ENCODE results near the gene ZBTB42. TPM values are rescaled to one million over a fixed set of nuclear protein-coding genes. Genes with fewer than 3 reads are reported as not detected.
A peak's percentile ranks its signal among the peaks of the same experiment; 100 is the strongest.

Gene ZBTB42
- total and polyA plus RNA-seq, 2 of the 13 experiments (the other 11 are each of a cell fraction or from before 2014, with no cell fraction given), result 2.8 to 4.2 TPM

GRCh38 chr14:104754213-104754851, 46.6 kb upstream of the ZBTB42 start (continued):
- TF ChIP-seq LRRFIP1 (CRISPR knock-in tag; conservative IDR thresholded peaks at IDR 0.05) (no peak), ZNF275 (CRISPR knock-in tag; IDR thresholded peaks at IDR 0.05; ENCODE audit: borderline replicate concordance) (no peak), MAX (IDR thresholded peaks at IDR 0.05) (peak; percentile 72), SIN3A (IDR thresholded peaks at IDR 0.05; ENCODE audit: borderline replicate concordance, low read depth, low read length) (peak; percentile 15; the same call in 1 of the 2 replicates), TFAP4 (IDR thresholded peaks at IDR 0.05; ENCODE audit: borderline replicate concordance, low read depth) (peak; percentile 88), MTF2 (CRISPR knock-in tag; IDR thresholded peaks at IDR 0.05; ENCODE audit: borderline replicate concordance) (no peak), RARA (CRISPR knock-in tag; IDR thresholded peaks at IDR 0.05) (0 out of 2 replicates have a peak, but pooled peaks have one; percentile 35), MBD4 (IDR thresholded peaks at IDR 0.05; ENCODE audit: borderline replicate concordance, low read length) (no peak; the same call in 1 of the 2 replicates), SUZ12 (IDR thresholded peaks at IDR 0.05; ENCODE audit: low read depth, low read length) (no peak), NKX3-1 (CRISPR knock-in tag; IDR thresholded peaks at IDR 0.05) (no peak), KLF16 (CRISPR knock-in tag; IDR thresholded peaks at IDR 0.05) (no peak), KLF11 (CRISPR knock-in tag; IDR thresholded peaks at IDR 0.05) (no peak), RNF219 (CRISPR knock-in tag; IDR thresholded peaks at IDR 0.05) (no peak), GMEB1 (CRISPR knock-in tag; IDR thresholded peaks at IDR 0.05; ENCODE audit: borderline replicate concordance) (no peak), TFDP1 (CRISPR knock-in tag; IDR thresholded peaks at IDR 0.05; ENCODE audit: borderline replicate concordance) (no peak), KMT2A (CRISPR knock-in tag; IDR thresholded peaks at IDR 0.05) (no peak), CBX1 (IDR thresholded peaks at IDR 0.05; ENCODE audit: low read depth) (peak; percentile 32), TEAD2 (CRISPR knock-in tag; IDR thresholded peaks at IDR 0.05) (no peak), MEIS1 (CRISPR knock-in tag; IDR thresholded peaks at IDR 0.05; ENCODE audit: borderline replicate concordance) (no peak), FOXC1 (CRISPR knock-in tag; IDR thresholded peaks at IDR 0.05; ENCODE audit: borderline replicate concordance) (no peak)

All from HepG2 (cell line).